ENCODE results near the gene CLEC4G. TPM values are rescaled to one million over a fixed set of nuclear protein-coding genes. Genes with fewer than 3 reads are reported as not detected.

CLEC4G gene
- total and polyA plus RNA-seq, 2 experiments from 2014 or later = not detected

GRCh38 chr19:7725791-7726190, 6.1 kb downstream of the CLEC4G start:
- Histone ChIP-seq H2AFZ (no peak overlapping the region), H3K9me3 (ENCODE audit: low read depth) (no peaks in the 10 kb centered on the region), H3K4me3 (no peak overlapping the region), H3K4me2 (no peak overlapping the region), H3K27ac (no peak overlapping the region), H4K20me1 (ENCODE audit: insufficient read depth, poor library complexity, severe bottlenecking) (no peaks in the 10 kb centered on the region), H3K79me2 (no peaks in the 10 kb centered on the region), H3K4me1 (ENCODE audit: insufficient read depth) (no peaks in the 10 kb centered on the region), H3K9me2 (replicated peaks; ENCODE audit: insufficient read depth) (no peaks in the 10 kb centered on the region), H3K36me3 (replicated peaks; ENCODE audit: insufficient read depth, low read depth) (no peaks in the 10 kb centered on the region), H3K27me3 (peaks cover 37% of the 10 kb centered on the region)
- DNase-seq (ENCODE audit: low spot score) = no peak
- 65% methylated on average over 2 of the region's 2 CpGs for WGBS (ENCODE audit: low lambda C conversion rate, missing lambda C conversion rate)
- no peak for TF ChIP-seq EZH2phosphoT487 (IDR thresholded peaks at IDR 0.05; ENCODE audit: low read depth, severe bottlenecking, unreplicated experiment)
- TF ChIP-seq, protein P1, sequence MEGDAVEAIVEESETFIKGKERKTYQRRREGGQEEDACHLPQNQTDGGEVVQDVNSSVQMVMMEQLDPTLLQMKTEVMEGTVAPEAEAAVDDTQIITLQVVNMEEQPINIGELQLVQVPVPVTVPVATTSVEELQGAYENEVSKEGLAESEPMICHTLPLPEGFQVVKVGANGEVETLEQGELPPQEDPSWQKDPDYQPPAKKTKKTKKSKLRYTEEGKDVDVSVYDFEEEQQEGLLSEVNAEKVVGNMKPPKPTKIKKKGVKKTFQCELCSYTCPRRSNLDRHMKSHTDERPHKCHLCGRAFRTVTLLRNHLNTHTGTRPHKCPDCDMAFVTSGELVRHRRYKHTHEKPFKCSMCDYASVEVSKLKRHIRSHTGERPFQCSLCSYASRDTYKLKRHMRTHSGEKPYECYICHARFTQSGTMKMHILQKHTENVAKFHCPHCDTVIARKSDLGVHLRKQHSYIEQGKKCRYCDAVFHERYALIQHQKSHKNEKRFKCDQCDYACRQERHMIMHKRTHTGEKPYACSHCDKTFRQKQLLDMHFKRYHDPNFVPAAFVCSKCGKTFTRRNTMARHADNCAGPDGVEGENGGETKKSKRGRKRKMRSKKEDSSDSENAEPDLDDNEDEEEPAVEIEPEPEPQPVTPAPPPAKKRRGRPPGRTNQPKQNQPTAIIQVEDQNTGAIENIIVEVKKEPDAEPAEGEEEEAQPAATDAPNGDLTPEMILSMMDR (IDR thresholded peaks at IDR 0.05; ENCODE audit: poor library complexity) = no peak
- no peak for TF ChIP-seq EZH2 (IDR thresholded peaks at IDR 0.05; ENCODE audit: borderline replicate concordance)

DNA sequence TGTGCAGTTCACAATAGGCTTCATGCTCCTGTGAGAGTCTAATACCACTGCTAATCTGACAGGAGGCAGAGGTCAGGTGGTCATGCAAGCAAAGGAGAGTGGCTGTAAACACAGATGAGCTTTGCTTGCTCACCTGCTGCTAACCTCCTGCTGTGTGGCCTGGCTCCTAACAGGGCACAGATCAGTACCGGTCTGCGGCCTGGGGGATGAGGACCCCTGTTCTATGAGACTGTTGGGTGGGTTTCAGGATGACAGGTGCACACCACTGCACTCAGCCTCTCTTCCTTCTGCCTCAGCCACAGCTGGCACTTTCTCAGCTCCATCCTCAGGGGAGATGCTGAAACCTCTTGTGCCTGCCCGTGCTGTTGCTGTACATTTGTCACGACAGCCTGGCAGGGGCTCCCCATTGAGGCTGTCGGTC, 9.7 kb downstream of the CLEC4G start:
- no peak for DNase-seq (ENCODE audit: low spot score)
- no peaks in the 10 kb centered on the region for H3K79me2 ChIP-seq
- H3K36me3 ChIP-seq (replicated peaks; ENCODE audit: insufficient read depth, low read depth) = no peaks in the 10 kb centered on the region
- 66% methylated on average over 5 of the region's 5 CpGs for WGBS (ENCODE audit: low lambda C conversion rate, missing lambda C conversion rate)
- no peak for TF ChIP-seq EZH2phosphoT487 (IDR thresholded peaks at IDR 0.05; ENCODE audit: low read depth, severe bottlenecking, unreplicated experiment)
- TF ChIP-seq, protein P1 (IDR thresholded peaks at IDR 0.05; ENCODE audit: poor library complexity) = no peak
- TF ChIP-seq EZH2 (IDR thresholded peaks at IDR 0.05; ENCODE audit: borderline replicate concordance) = no peak
- no peaks in the 10 kb centered on the region for H3K9me2 ChIP-seq (replicated peaks; ENCODE audit: insufficient read depth)
- H2AFZ ChIP-seq = no peak overlapping the region
- no peak overlapping the region for H3K4me2 ChIP-seq
- no peaks in the 10 kb centered on the region for H4K20me1 ChIP-seq (ENCODE audit: insufficient read depth, poor library complexity, severe bottlenecking)
- H3K27ac ChIP-seq = no peak overlapping the region
- H3K9me3 ChIP-seq (ENCODE audit: low read depth) = no peaks in the 10 kb centered on the region
- H3K27me3 ChIP-seq = peaks cover 3% of the 10 kb centered on the region
- H3K4me1 ChIP-seq (ENCODE audit: insufficient read depth) = no peaks in the 10 kb centered on the region
- H3K4me3 ChIP-seq = no peak overlapping the region

- Histone ChIP-seq H3K36me3 (replicated peaks; ENCODE audit: insufficient read depth, low read depth) (no peaks in the 10 kb centered on the region), H3K4me2 (no peak overlapping the region), H2AFZ (no peak overlapping the region), H3K4me1 (ENCODE audit: insufficient read depth) (no peaks in the 10 kb centered on the region), H3K9me3 (ENCODE audit: low read depth) (no peaks in the 10 kb centered on the region), H3K27ac (no peak overlapping the region), H3K9me2 (replicated peaks; ENCODE audit: insufficient read depth) (no peaks in the 10 kb centered on the region), H3K27me3 (peaks cover 3% of the 10 kb centered on the region), H4K20me1 (ENCODE audit: insufficient read depth, poor library complexity, severe bottlenecking) (no peaks in the 10 kb centered on the region), H3K79me2 (no peaks in the 10 kb centered on the region), H3K4me3 (no peak overlapping the region)
- no peak for DNase-seq (ENCODE audit: low spot score)
- no peak for TF ChIP-seq EZH2 (IDR thresholded peaks at IDR 0.05; ENCODE audit: borderline replicate concordance)
- 81% methylated on average over 6 of the region's 6 CpGs for WGBS (ENCODE audit: low lambda C conversion rate, missing lambda C conversion rate)
Observed at GRCh38 chr19:7720351-7720750, 11.6 kb downstream of the CLEC4G start.

DNA sequence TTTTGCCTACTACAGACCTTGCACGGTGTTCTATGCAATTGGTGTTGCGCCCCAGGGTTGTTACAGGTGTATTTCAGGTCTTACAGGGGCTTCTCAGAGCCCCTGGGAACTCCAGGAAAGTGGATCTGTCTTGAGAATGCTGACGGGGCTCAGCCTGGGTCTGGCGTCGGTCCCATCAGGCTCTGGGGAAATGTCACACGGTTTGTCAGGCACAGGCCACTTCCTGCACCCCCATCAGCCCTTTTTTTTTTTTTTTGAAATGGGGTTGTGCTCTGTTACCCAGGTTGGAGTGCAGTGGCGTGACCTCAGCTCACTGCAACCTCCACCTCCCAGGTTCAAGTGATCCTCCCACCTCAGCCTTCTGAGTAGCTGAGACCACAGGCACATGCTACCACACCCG, 13.2 kb downstream of the CLEC4G start:
- H2AFZ ChIP-seq = no peak overlapping the region
- no peaks in the 10 kb centered on the region for H3K79me2 ChIP-seq
- WGBS (ENCODE audit: low lambda C conversion rate, missing lambda C conversion rate) = 88% methylated on average over 8 of the region's 8 CpGs
- H3K4me2 ChIP-seq = no peak overlapping the region
- H3K27me3 ChIP-seq = peaks cover 3% of the 10 kb centered on the region
- TF ChIP-seq EZH2phosphoT487 (IDR thresholded peaks at IDR 0.05; ENCODE audit: low read depth, severe bottlenecking, unreplicated experiment) (no peak), EZH2 (IDR thresholded peaks at IDR 0.05; ENCODE audit: borderline replicate concordance) (no peak)
- TF ChIP-seq, protein P1 (IDR thresholded peaks at IDR 0.05; ENCODE audit: poor library complexity) = no peak
- no peaks in the 10 kb centered on the region for H3K9me3 ChIP-seq (ENCODE audit: low read depth)
- H3K4me3 ChIP-seq = no peak overlapping the region
- H3K36me3 ChIP-seq (replicated peaks; ENCODE audit: insufficient read depth, low read depth) = no peaks in the 10 kb centered on the region
- no peaks in the 10 kb centered on the region for H3K9me2 ChIP-seq (replicated peaks; ENCODE audit: insufficient read depth)
- no peak overlapping the region for H3K27ac ChIP-seq
- H3K4me1 ChIP-seq (ENCODE audit: insufficient read depth) = no peaks in the 10 kb centered on the region
- H4K20me1 ChIP-seq (ENCODE audit: insufficient read depth, poor library complexity, severe bottlenecking) = no peaks in the 10 kb centered on the region
- DNase-seq (ENCODE audit: low spot score) = no peak

Measured in hepatocyte (in vitro differentiated cells).